ENCODE measurements around the gene ZBTB46.

Gene ZBTB46

DNA sequence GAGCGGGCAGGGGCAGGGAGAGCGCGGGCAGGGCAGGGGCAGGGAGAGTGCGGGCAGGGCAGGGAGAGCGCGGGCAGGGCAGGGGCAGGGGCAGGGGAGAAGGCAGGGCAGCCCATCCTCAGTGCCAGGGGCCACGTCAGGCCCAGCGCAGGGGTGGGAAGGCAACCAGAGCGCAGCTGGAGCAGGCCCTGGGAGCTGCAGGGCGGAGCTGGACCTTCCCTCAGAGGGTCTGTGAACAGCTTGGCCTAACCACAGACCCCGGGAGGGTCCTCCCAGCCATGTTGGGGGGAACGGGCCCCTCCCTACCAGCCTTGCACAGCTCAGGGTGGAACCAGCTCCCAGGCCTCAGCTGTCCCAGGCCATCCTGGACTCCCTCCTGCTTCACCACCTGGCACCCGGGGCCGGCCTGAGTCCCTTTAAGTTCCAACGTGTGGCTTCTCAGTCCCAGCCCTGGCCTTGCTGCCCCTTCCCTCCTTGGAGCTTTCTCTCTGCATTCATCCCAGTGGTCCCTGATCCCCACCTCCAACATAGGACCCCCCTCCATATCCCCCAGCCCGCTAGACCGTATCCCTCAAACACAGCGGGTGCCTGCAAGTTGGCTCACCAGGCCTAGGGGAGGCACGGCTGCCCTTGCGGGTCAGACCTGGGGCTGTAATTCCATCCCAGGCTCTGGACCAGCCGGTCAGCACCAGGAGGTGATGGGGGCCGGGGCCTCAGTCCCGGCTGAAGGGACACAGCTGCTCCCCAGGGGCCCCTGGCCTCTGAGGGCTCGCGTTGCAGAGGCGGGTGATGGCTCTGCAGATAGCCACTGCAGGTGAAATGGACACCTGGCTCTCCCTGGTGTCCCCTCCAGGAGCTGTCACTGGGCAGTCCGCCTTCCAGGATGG, 5.6 kb upstream of the ZBTB46 start (continued):
- TF ChIP-seq ZBTB48 (tag by site-specific recombination; IDR thresholded peaks at IDR 0.05) (no peak), ZNF138 (tag by site-specific recombination; IDR thresholded peaks at IDR 0.05; ENCODE audit: borderline replicate concordance) (no peak), GLI2 (tag by site-specific recombination; IDR thresholded peaks at IDR 0.05; ENCODE audit: borderline replicate concordance, low read depth) (no peak), ZNF561 (tag by site-specific recombination; IDR thresholded peaks at IDR 0.05; ENCODE audit: borderline replicate concordance) (no peak), ZBTB7A (tag by site-specific recombination; IDR thresholded peaks at IDR 0.05; ENCODE audit: low read depth) (peak; percentile 52; the same call in 1 of the 2 replicates), SALL2 (tag by site-specific recombination; IDR thresholded peaks at IDR 0.05; ENCODE audit: borderline replicate concordance) (no peak), ZNF2 (tag by site-specific recombination; IDR thresholded peaks at IDR 0.05) (no peak), SP2 (tag by site-specific recombination; IDR thresholded peaks at IDR 0.05) (peak; percentile 17; the same call in 1 of the 2 replicates)
- TF ChIP-seq, protein P1, sequence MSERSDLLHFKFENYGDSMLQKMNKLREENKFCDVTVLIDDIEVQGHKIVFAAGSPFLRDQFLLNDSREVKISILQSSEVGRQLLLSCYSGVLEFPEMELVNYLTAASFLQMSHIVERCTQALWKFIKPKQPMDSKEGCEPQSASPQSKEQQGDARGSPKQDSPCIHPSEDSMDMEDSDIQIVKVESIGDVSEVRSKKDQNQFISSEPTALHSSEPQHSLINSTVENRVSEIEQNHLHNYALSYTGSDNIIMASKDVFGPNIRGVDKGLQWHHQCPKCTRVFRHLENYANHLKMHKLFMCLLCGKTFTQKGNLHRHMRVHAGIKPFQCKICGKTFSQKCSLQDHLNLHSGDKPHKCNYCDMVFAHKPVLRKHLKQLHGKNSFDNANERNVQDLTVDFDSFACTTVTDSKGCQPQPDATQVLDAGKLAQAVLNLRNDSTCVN (tag by site-specific recombination; optimal IDR thresholded peaks at IDR 0.05) = no peak
- TF ChIP-seq, protein P2, sequence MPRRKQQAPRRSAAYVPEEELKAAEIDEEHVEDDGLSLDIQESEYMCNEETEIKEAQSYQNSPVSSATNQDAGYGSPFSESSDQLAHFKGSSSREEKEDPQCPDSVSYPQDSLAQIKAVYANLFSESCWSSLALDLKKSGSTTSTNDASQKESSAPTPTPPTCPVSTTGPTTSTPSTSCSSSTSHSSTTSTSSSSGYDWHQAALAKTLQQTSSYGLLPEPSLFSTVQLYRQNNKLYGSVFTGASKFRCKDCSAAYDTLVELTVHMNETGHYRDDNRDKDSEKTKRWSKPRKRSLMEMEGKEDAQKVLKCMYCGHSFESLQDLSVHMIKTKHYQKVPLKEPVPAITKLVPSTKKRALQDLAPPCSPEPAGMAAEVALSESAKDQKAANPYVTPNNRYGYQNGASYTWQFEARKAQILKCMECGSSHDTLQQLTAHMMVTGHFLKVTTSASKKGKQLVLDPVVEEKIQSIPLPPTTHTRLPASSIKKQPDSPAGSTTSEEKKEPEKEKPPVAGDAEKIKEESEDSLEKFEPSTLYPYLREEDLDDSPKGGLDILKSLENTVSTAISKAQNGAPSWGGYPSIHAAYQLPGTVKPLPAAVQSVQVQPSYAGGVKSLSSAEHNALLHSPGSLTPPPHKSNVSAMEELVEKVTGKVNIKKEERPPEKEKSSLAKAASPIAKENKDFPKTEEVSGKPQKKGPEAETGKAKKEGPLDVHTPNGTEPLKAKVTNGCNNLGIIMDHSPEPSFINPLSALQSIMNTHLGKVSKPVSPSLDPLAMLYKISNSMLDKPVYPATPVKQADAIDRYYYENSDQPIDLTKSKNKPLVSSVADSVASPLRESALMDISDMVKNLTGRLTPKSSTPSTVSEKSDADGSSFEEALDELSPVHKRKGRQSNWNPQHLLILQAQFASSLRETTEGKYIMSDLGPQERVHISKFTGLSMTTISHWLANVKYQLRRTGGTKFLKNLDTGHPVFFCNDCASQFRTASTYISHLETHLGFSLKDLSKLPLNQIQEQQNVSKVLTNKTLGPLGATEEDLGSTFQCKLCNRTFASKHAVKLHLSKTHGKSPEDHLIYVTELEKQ (tag by site-specific recombination; IDR thresholded peaks at IDR 0.05; ENCODE audit: borderline replicate concordance) = no peak
- TF ChIP-seq, protein P3, sequence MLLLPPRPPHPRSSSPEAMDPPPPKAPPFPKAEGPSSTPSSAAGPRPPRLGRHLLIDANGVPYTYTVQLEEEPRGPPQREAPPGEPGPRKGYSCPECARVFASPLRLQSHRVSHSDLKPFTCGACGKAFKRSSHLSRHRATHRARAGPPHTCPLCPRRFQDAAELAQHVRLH (tag by site-specific recombination; IDR thresholded peaks at IDR 0.05) = no peak
- TF ChIP-seq, protein P4, sequence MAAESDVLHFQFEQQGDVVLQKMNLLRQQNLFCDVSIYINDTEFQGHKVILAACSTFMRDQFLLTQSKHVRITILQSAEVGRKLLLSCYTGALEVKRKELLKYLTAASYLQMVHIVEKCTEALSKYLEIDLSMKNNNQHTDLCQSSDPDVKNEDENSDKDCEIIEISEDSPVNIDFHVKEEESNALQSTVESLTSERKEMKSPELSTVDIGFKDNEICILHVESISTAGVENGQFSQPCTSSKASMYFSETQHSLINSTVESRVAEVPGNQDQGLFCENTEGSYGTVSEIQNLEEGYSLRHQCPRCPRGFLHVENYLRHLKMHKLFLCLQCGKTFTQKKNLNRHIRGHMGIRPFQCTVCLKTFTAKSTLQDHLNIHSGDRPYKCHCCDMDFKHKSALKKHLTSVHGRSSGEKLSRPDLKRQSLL (tag by site-specific recombination; IDR thresholded peaks at IDR 0.05) = no peak
- TF ChIP-seq, protein P5, sequence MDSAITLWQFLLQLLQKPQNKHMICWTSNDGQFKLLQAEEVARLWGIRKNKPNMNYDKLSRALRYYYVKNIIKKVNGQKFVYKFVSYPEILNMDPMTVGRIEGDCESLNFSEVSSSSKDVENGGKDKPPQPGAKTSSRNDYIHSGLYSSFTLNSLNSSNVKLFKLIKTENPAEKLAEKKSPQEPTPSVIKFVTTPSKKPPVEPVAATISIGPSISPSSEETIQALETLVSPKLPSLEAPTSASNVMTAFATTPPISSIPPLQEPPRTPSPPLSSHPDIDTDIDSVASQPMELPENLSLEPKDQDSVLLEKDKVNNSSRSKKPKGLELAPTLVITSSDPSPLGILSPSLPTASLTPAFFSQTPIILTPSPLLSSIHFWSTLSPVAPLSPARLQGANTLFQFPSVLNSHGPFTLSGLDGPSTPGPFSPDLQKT (IDR thresholded peaks at IDR 0.05; ENCODE audit: borderline replicate concordance, low read depth, low read length) = no peak
- TF ChIP-seq, protein P6, sequence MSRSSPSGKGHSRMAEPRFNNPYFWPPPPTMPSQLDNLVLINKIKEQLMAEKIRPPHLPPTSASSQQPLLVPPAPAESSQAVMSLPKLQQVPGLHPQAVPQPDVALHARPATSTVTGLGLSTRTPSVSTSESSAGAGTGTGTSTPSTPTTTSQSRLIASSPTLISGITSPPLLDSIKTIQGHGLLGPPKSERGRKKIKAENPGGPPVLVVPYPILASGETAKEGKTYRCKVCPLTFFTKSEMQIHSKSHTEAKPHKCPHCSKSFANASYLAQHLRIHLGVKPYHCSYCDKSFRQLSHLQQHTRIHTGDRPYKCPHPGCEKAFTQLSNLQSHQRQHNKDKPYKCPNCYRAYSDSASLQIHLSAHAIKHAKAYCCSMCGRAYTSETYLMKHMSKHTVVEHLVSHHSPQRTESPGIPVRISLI (tag by site-specific recombination; IDR thresholded peaks at IDR 0.05) = no peak
